SHP77 treated with DMSO at 0.1 percent for 48 hours (cell line): ENCODE measurements around the gene BMF.
"Not testable (repeated sequence)": the region's sequence is repeated elsewhere in the genome, so short reads cannot be mapped to it uniquely, and the experiment has no call there.

Experiments used
- DNase-seq: peaks from one replicate; lab custom pipeline; 2025; lab: John Stamatoyannopoulos, UW

The BMF gene

DNA sequence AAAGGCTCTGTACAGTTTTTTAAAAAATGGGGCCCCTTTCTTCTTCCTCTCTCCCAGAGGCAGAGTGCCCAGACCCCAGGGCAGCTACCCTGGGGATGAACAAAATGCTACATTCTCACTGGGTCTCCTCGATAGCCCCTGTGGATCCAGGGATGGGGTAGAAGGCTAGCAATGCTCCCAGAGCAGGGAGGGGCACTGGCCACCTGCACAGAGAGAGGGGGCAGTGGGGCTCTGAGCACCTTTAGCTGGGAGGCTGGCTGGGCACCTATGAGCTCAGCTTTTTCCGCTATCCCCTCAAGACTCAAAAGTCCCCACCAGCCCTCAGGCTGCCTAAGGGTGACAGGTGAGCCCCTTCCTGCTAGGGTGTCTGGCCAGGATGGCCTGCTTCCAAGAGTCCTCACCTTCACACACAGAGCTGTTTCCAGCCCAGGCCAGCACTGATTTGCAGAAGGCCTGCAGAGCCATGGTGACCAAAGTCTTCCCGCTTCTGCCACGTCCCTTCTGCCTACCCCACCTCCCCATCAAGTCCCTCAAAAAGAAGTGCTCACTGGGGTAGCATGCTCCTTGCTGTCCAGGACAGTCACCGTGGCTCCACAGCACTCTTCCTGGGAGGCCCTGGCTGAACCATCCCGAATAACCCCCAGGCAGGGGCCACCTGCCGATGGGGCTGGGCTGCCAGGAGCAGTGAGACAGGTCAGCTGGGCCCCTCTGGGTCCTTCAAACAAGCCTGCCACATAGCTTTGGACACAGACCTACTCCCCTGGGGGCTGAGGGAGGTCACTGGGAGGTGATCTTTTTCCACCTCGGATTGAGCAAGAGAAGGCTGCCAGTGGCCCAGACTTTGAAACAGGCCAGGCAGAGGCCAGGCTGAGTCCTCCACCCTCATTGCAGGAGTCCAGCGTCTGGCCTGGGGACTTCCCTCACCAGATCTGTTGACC is 20.4 kb downstream of the BMF start:
- no peak for DNase-seq

DNA sequence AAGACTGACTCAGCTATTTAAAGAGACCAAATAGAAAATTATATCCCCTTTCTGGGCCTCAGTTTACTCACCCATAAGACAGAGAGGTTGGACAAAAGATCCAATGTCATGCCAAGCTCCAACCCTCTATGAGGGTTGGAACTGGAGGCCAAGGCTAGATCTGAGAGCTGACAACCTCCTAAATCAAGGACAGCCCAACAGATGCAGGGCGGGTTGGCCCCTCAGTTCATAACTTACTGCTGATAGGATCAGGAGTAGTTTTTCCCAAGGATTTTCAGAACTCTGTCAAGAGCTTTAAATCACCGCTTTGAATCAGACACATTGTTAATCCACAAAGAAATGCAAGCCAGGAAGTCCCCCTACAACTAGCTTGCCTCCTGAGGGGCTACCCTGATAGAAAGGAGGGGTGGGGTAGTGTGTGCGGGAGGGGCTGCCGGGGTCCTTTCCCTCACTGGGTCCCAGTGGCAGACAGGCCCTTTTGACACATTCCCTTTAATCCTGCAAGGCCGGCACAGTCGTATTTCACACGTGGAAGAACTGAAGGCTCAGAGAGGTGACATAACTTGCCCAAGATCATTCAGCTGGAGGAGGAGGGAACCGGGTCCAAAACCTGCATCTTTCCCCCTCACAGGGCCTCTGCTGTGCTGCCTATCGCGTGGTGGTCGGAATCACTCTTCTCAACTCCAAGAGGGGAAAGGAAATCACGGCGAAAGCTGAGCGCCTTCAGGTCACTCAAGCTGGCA is 21.4 kb downstream of the BMF start:
- no peak for DNase-seq

DNA sequence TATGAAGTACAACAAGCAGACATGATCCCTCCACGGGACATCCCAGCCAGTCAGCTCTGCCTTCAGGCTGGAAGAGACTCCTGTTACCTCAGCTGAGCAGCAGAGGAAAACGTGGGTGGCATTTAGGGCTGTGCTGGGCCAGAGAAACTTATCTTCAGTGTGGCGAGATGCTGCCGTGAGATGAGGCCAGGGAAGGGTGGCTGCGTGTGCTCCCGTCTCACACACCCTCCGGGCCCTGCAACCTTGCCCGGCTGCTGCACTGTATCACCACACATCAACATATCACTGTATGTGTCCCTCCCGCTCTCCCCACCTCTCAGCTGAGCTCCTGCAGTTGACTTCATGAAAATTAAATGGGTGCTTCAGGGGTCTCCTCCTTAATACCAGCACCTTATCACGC is 23.4 kb downstream of the BMF start:
- DNase-seq, result no peak

DNA sequence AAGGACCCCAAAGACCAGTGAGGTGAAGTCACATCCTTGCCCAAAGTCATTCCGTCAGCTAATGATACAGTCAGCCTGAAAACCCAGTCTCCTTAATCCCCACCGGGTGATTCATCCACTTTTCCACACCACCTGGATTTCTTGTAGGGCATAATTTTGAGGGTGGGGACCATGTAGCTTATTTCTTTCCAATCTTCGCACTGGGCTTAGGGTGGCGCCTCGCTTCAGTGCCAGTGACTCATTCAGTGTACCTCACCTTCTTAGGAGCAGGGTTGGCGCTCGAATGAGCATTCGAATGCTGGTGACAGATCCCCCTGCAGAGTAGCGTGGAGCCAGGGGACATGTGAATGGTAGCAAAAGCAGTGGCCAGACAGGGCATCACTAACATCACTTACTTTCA is 24.0 kb downstream of the BMF start:
- no peak for DNase-seq

DNA sequence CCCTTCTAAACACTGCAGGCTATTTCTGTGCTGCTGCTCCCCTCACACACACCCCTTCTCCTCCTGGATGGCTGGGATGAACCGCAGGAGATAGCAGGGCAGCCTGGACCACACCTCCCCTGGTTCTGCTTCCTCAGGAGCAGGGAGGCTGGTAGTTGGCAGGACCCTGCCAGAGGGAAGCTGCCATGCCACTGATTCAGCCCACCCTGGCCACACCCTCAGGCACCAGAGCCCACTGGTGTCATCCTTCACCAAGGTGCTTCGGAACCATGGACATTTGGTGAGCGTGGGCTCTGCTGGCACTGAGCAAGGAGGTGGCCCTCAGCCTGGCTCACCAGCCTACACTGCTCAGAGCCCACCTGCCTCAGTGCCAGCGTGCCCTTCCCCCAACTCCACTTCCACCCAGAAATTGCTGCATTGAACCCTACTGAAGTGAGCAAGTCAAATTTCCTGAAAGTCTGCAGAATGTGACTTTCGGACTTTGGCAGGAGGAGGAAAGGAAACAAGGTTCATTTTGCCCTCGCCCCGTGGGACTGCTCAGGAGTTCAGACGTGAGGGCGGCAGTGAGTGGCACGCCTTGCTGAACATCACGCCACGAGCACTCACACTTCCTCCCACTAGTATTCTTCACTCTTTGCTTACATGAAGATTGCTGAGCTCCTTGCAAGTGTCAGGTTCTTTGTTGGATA is 26.3 kb downstream of the BMF start:
- no peak for DNase-seq

DNA sequence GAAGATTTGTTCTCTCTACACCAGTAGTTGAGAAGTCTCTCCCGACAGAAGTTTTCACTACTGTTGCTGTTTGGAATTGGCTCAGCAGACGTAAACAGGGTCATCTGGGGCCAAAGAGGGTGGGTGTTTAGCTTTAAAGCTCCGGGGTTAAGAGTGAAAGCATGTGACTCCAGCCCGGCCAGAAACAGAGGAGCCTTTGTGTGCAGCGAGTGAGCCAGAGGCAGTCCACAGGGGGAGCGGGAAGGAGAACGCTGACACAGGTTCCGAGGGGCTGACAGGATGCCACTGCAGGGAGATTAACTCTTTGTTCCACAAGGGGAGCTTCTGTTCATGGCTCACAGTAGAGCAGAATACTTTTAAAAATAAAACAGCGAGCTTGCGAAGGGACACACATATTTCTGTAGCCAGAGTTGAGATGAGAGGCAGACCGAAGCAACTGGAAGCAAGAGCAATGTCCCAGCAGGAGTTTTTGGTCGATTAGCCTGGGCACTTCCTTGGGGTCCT is 26.9 kb downstream of the BMF start:
- DNase-seq, result peak; percentile 10

DNA sequence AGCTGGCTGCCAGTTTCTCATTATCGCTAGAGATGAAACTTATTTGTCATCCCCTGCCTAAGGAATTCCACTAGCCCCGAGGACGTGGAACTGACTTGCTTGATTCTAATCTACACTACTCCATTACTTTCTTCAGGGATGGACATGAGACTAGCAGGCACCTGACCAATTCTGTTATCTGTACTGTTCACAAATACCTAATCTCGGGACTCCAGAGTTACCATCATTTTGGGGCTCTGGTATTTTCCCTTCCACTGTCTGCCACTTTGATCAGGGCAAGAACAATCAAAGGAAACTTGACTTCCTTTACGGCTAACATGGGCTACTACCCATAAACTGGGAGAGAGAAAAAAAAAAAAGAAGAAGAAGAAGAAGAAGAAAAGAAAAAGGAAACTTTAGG is 27.8 kb downstream of the BMF start:
- DNase-seq, result no peak

DNA sequence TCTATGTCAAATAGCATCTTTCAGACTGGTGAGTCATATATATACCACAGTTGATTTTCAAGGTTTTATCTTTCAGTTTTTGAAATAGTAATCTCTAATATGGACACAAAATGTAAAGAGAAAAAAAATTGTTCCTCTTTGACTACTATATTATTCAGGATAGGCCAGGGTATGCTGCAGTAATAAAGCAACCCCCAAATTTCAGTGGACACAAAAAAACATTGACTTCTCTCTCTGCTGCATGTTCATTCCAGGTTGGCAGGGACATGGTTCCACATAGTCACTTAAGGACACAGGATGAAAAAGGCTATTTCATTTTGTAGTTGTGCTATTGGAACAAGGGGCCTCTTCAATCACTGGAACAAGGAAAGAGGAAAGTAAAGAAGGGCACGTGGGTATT is 28.6 kb downstream of the BMF start:
- no peak for DNase-seq

DNA sequence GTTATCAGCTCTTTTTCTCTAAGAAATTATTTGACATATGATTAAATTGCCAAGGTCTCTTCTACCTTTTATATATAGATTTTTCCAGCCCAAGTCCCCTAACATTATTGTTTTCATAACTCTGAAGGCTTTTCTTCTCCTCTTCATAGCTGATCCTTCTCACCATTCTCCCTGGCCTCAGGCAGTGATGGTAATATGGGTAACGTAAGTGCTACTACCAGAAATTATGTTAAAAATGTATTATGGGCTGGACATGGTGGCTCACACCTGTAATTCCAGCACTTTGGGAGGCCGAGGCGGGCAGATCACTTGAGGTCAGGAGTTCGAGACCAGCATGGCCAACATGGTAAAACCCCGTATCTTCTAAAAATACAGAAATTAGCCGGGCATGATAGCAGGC is 29.2 kb downstream of the BMF start:
- DNase-seq, result no peak

DNA sequence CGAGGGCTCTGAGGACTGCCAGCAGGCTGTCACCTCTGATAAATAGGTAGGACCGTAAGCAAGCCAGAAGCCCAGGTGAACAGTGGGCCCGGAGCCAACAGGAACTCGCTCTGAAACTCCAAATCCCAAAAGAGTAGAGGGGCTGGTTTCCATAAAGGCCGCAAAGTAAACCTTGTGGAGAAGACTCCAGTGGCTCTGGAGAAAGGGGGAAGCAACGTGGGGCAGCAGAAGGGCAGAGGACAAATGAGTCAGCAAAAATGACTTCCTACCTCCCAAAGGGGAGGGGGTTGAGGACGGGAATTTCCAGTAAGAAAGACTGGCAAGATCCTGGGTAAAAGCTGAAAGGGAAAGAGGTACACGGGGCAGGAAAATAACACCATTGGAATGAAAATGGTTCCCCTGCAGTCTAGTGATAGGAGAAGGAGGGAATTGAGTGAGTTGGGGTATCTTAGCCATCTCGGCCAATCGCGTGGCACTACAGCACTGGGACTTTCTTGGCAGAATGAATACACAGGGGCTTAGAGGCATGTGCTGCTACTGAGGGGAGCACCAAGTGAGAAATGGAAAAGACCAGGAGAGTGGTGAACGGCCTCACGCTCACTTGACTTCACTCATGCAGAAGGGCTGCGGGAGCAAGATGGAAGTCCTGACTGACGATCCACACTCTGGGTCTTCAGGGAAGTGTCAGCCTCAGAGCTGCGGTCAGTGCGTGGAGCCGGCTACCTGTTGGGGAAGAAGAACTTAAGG is 33.2 kb downstream of the BMF start:
- no peak for DNase-seq

DNA sequence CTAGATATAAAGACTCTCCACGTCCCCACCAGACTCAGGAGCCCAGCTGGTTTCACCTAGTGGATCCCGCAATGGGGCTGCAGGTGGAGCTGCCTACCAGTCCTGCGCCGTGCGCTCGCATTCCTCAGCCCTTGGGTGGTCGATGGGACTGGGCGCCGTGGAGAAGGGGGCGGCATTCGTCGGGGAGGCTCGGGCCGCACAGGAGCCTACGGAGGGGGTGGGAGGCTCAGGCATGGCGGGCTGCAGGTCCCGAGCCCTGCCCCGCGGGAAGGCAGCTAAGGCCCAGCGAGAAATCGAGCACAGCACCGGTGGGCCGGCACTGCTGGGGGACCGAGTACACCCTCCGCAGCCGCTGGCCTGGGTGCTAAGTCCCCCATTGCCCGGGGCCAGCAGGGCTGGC is 34.0 kb downstream of the BMF start:
- DNase-seq, result not testable (repeated sequence)

DNA sequence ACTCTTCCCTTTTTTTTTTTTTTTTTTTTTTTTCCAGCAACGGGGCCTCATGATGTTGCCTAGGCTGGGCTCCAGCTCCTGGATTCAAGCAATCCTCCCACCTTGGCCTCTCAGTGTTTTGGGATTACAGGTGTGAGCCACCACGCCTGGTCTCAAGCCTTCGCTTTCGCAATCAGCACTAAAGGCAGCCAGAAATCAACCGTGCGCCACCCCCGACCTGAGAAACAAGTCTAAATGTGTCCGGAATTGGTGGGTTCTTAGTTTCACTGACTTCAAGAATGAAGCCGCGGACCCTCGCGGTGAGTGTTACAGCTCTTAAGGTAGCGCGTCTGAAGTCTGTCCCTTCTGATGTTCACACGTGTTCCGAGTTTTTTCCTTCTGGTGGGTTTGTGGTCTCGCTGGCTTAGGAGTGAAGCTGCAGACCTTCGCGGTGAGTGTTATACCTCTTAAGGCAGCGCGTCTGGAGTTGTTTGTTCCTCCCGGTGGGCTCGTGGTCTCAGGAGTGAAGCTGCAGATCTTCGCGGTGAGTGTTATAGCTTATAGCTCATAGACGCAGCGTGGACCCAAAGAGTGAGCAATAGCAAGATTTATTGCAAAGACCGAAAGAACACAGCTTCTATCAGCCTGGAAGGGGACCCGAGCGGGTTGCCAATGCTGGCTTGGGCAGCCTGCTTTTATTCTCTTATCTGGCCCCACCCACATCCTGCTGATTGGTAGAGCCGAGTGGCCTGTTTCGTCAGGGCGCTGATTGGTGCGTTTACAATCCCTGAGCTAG is 34.8 kb downstream of the BMF start:
- DNase-seq, result not testable (repeated sequence)

DNA sequence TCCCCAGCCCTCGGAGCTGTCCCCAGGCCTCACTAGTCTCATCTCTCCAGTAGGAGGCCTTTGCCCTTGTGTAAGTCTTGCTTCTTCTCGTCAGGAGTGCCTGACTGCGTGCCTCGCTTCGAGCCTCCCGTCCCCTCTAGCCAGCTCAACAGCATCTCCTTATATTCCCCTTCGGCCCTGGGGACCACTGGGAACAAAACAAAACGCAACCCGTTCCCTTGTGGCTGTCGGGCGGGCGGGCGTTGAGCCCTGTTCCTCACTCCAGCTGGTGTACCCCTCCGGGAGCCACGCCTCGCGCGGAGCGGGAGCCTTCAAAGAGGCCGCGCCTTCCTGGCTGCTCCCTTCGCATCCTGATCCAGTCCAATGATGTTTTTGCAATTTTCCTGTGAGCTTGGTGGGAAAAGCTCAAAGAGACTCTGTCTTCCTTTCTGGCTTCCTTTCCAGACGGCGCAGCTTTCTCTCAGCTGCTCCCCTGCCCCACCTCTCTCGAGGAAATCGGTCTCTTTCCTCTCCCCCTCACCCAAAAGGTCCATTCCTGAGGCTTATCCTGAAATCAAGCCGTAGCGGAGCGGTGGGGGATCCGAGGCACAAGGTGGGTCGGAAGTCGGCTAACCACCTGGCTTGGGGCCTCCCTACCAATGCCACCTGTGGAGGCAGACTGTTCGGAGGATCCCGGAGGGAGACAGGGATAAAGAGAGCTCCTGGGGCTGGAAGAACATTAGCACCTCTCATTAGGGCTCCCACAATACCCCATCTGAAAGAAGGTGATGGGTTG is 36.3 kb downstream of the BMF start:
- DNase-seq, result no peak

DNA sequence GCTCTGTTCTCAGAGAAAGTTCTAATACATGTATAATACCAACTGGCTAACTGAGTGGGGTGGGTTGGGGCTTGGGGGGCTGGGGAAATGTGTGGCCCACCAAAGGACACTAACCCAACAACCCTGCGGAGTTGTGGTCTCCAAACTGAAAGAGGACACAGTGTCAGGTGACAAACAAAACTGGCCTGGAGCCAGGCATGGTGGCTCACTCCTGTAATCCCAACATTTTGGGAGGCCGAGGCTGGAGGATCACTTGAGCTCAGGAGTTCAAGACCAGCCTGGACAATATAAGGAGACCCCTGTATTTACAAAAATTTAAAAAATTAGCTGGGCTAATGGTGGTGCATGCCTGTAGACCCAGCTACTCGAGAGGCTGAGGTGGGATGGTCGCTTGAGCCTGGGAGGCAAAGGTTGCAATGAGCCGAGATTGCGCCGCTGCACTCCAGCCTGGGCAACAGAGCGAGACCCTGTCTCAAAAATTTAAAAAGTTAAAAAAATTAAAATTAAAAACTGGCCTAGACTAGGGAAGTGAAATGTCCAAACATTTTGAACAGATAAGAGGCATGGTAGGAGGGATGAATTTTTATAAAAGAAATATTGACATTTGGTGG is 38.0 kb downstream of the BMF start:
- DNase-seq, result no peak

DNA sequence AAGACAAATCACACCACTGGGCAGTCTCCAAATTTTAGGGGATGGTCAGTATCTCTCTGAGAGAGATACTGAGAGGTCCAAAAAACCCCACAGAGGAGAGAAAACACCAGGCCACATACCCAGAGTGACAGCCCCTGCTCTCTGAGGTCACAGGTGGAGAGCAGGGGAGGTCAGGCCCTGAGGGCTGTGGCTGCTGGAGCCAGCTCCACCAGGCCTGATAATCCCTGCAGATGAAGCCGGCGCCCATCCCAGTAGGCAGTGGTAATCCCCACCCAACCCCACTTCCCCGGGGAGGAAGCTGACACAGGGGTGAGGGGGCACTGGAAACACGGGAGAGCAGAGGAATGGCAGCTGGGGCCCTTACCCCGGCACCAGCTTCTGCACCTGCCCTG is 38.5 kb downstream of the BMF start:
- DNase-seq, result no peak

DNA sequence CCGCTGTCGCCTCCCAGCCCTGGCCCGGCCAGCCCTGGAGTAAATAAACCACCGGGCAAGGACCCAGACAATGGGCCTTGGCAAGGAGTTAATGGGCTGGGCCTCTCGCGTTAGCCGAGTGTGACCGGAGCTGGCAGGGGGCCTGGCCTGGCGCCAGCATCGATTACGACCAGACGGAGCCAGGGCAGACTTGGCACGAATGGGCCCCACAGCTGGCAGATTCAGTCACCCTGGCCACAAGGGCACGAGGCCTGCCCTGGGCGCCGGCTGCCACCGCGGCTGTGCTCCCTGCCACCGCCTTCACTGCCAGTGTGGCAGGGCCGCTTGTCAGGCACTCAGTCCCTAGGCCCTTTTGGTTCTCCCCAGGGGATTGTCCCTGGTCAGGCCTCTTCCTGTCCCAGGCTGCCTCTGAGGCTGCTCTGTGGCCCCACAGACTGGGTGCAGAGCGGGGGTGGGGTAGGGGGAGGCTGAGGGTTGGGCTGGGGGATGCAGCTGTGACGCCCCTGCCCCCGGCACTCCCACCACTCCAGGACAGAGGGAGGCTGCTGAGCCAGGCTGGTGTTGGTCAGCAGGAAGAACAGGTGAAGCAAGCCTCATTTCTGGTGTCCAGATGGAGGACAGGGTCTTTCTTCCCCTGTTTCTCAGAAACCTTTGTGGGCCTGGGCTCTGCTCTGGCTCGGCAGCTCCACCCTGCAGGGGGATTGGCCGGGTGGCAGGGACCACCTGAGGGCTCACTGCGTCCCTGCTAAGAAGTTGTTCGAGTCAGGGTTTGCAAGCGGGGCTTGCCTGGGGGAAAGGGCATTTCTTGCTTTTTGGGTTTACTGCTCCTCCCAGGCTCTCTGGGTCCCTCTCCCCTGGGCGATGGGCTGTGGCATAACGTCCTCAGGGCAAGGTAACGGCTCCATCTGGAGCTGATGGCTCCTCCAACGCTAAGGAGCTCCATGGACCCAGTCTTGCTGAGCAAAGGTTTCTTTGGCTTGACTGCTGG is 39.2 kb downstream of the BMF start:
- peak; percentile 96 for DNase-seq

DNA sequence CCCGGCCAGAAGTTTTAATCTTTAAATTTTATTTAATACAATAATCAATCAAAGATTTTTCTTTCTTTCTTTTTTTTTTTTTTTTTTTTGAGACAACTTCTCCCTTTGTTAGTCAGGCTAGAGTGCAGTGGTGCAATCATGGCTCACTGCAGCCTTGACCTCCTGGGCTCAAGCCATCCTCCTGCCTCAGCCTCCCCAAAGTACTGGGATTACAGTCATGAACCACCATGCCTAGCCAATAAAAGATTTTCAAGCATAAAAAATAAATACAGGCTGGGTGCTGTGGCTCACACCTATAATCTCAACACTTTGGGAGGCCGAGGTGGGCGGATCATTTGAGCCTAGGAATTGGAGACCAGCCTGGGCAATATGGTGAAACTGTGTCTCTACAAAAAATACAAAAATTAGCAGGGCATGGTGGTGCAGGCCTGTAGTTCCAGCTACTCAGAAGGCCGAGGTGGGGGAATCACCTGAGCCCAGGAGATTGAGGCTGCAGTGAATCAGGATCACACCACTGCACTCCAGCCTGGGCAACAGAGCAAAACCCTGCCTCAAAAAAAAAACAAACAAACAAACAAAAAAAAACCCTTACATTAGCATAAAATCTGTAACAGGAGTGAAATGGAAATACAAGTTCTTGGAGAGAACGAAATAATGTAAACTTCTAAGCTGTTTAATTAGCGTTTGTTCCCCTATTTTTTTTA is 40.6 kb downstream of the BMF start:
- DNase-seq, result no peak

DNA sequence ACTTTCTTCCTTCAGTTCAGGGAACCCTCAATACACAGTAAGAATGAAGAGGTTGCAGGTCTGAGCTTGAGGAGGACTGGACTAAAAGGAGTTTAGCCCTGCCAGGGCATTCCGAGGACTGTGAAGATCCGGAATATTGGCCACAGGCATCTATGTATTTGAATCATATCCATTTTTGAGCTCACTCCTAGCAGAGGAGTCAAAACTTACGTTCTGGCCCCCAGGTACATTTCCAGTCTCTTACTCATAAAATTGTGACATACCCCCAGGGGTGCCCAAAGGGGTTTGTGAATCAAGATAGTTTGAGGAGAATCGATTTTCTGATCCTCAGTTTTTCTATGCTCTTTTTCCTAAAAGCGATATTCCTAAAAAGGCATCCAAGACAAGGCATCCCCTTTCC is 42.1 kb downstream of the BMF start:
- DNase-seq, result no peak
